HG03196 (cell line): ENCODE measurements around the gene CA12.
"Not testable (repeated sequence)": the region's sequence is repeated elsewhere in the genome, so short reads cannot be mapped to it uniquely, and the experiment has no call there.

ENCODE experiments used
- ATAC-seq: cut with Tn5 transposase; IDR thresholded peaks from one replicate; pipeline ENCODE4 v1.9.1; 2021; ENCODE audit not compliant: unreplicated experiment

CA12 gene

GRCh38 chr15:63381301-63382204 lies at the start of gene CA12:
Gene CA12 (minus strand): TSS chr15:63381846. CDS start chr15:63381720, 126 bp downstream.
- ATAC-seq = no peak

DNA sequence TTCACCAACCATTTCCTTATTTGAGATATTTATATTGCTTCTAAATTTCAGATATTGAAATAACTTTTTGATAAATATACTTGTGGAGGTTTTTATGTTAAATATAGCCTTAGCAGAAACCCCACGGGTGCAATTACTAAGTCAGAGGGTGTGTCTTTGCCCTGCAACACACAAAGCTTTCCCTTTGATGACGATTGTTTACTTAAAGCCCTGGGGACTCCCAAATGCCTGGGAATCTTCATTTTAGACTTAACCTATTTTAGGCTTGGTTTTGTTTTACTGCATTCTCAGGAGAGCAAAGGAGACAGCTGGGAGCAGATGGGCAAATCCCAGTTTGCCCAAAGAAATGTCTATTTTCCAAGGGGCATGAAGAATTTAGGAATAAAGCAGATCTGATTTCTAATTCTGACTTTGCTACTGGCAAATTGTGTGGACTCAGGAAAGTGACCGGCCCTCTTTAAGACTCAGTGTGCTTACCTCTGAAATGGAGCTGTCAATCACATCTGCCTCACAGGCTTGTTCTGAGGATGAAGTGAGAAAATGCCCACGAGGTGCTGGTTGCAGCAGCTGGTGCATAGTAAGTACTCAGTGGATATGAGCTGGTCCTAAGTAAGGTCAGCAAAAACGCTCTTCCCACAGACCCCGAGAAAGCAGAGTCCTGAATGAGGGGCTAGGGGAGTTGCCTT lies 49.3 kb upstream of the CA12 start:
- no peak for ATAC-seq

- no peak for ATAC-seq
These were observed 44.9 kb upstream of the CA12 start for GRCh38 chr15:63426552-63426951.

DNA sequence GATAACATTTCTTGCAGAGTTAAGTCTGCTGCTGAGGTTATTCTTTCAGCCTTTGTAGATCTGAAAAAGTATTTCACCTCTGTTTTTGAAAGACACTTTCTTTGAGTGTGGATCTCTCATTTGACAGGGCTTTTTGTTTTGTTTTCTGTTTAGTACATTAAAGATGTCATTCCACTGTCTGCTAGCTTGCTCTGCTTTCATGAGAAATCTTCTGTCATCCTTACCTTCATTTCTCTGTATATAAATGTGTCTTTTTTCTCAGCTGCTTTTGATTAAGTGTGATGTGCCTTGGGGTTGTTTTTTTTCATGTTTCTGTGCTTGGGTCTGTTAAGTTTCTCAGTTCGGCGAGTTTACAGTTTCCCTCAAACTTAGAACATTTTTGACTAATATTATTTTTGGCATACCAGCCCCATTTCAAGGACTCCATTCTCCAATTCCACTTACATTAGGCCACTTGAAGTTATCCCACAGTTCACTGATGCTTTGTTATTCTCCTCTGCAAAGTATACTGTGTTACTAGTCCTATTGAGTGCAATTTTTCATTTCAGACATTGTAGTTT lies 43.9 kb upstream of the CA12 start:
- no peak for ATAC-seq

DNA sequence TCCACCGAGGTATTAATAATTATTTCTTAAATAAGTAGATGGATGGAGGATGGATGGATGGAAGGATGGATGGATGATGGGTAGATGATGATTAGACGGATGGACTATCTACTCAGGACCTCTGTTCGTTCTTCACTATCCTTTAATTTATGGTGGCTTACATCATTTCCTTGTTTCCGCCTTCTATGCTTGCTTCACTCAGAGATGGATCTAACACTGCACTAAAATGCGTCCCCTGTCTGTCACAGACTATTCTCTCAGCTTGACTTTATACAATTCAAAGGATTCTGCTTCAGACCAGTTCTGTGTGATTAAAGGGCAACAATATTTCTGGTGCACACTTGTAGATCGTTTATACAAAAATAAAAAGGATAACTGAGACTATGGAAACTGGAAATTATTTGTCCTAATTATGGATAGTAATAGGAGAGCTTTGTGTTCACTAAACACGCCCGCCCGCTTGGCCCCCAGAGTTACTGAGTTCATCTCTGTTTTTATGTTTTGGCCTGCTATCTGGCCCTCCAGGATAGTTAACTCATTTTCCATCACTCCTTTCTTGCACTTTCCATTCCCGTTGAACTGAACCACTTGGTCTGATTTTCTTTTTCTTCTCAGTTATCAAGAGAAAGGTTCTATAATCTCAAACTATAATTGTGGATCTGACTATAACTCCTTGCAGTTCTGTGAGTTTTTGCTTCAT lies 41.4 kb upstream of the CA12 start:
- no peak for ATAC-seq

GRCh38 chr15:63421433-63421832 lies 39.8 kb upstream of the CA12 start:
- ATAC-seq = no peak

DNA sequence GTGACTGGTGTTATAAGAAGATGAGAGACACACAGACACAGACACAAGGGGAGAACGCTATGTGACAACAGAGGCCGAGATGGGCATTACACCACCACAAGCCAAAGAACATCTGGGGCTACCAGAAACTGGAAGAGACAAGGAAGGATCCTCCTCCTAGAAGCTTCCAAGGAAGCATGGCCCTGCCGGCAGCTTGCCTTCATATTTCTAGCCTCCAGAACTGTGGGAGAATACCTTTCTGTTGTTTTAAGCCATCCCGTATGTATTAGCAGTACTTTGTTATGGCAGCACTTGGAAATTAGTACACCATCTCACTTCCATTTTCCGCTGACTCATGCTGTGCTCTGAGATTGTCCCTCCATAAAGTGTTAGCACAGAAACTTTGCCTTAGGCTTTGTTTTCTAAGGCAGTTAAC lies 38.7 kb upstream of the CA12 start:
- ATAC-seq = no peak

GRCh38 chr15:63418811-63419210 lies 37.2 kb upstream of the CA12 start:
- no peak for ATAC-seq

DNA sequence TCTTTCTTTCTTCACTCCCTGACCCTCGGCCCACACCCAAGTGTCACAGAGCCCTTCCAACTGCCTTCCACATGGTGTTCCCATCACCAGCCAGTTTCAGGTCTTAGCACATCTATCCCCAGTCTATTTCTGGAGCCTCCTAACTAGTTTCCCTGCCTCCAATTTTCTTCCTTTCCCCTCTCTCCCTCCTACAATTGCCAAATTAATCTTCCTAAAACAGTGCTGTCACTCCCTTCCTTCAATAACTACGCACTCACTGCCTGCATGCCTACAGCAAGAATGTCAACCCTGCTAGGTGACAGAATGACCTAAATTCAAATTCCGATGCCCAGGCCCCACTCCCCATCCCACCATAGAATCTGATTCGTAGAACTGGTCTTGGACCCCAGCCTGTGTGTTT lies 36.1 kb upstream of the CA12 start:
- no peak for ATAC-seq

DNA sequence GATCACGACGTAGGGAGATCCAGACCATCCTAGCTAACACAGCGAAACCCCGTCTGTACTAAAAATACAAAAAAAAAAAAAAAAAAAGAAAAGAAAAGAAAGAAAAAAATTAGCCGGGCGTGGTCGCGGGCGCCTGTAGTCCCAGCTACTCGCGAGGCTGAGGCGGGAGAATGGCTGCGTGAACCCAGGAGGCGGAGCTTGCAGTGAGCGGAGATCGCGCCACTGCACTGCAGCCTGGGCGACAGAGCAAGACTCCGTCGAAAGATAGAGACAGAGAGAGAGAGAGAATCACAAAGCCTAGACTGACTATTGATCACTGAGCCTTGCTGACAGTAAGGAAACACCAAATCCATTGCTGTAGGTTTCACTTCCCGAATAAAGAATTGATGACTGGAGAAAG lies 35.6 kb upstream of the CA12 start:
- ATAC-seq = not testable (repeated sequence)

- no peak for ATAC-seq
These were observed 33.0 kb upstream of the CA12 start for GRCh38 chr15:63414474-63415120.

- ATAC-seq = no peak
These were observed 30.9 kb upstream of the CA12 start for GRCh38 chr15:63412551-63412950.

DNA sequence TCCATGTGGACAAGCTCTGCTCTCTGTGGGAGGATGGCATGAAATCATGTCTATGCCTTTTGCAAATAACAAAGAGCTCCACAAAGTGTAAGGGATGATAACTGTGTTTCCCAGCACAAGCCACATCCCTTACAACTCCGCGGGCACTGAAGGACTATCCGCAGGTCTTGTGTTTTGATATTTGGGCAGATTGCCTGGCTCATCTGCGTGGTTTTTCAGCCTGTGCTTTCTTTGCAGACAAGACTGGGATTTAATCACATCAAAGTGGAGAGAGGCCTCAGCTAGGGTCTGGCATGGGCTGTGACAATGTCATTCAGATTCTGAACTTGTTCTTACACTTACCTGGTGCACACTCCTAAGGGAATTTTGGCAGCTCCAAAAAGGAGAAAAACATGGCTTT lies 30.2 kb upstream of the CA12 start:
- ATAC-seq = no peak

DNA sequence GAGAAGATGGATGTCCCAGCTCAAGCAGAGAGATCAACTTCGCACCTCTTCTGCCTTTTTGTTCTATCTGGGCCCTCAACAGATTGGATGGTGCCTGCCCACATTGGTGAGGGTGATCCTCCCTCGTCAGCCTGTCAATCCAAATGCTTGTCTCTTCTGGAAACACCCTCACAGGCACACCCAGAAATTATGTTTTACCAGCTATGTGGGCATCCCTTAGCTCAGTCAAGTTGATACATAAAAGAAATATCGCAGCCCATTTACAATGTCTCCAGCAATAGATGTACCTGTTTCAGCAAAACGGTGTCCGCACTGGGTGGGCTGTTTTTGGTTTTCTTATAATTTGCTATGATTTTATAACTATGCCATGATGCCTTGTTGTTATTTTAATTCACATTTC lies 27.5 kb upstream of the CA12 start:
- ATAC-seq = no peak

GRCh38 chr15:63408524-63408923 lies 26.9 kb upstream of the CA12 start:
- no peak for ATAC-seq

- no peak for ATAC-seq
These were observed 26.0 kb upstream of the CA12 start for GRCh38 chr15:63407612-63408011.

- ATAC-seq = no peak
These were observed 24.2 kb upstream of the CA12 start for GRCh38 chr15:63405683-63406390.

DNA sequence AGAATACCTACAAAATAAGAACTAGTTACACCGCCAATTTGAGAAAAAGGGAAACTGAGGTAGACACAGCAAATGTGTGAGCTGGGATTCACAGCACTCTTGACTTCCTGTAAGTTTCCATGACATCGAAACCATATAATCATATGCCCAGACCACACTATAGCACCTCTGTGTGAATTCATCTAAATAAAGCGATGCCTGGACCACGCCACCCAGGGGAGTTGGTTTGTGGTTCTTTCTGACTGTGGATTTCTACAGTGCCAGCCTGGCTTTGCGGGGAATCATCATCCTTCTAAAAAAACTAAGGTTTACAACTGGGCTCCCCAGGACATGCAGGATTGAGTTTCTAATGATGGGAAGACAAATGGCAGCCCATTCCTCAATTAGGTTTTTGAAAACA lies 23.5 kb upstream of the CA12 start:
- no peak for ATAC-seq

- no peak for ATAC-seq
These were observed 21.8 kb upstream of the CA12 start for GRCh38 chr15:63403254-63403945.
